Activated naive CD4-positive, alpha-beta T cell treated with anti-CD3 and anti-CD28 coated beads, Interleukin-2, amount 50 U/mL, for 24 hours (primary cell): ENCODE data around the gene SYNE1.
"Not testable (repeated sequence)": the region's sequence is repeated elsewhere in the genome, so short reads cannot be mapped to it uniquely, and the experiment has no call there.

ENCODE experiments used
- H3K27ac Mint-ChIP-seq: one replicate; pipeline ENCODE4 v1.8.0; 2021; ENCODE audit warnings: mild to moderate bottlenecking, mixed read lengths
- H3K27me3 Mint-ChIP-seq: one replicate; pipeline ENCODE4 v1.8.0; 2021; ENCODE audit warnings: mixed read lengths
- H3K36me3 Mint-ChIP-seq: one replicate; pipeline ENCODE4 v1.8.0; 2021; ENCODE audit warnings: mixed read lengths
- H3K4me1 Mint-ChIP-seq: one replicate; pipeline ENCODE4 v1.8.0; 2021; ENCODE audit warnings: mixed read lengths
- H3K4me3 Mint-ChIP-seq: one replicate; pipeline ENCODE4 v1.8.0; 2021; ENCODE audit warnings: mild to moderate bottlenecking, mixed read lengths
- H3K9me3 Mint-ChIP-seq: one replicate; pipeline ENCODE4 v1.8.0; 2021; ENCODE audit warnings: mixed read lengths

The SYNE1 gene

GRCh38 chr6:152329638-152330448, 307.3 kb downstream of the SYNE1 start:
- no peak overlapping the region for H3K27ac Mint-ChIP-seq
- H3K36me3 Mint-ChIP-seq, result no peaks in the 10 kb centered on the region
- H3K27me3 Mint-ChIP-seq, result no peaks in the 10 kb centered on the region
- no peak overlapping the region for H3K4me3 Mint-ChIP-seq
- H3K9me3 Mint-ChIP-seq, result no peaks in the 10 kb centered on the region
- no peaks in the 10 kb centered on the region for H3K4me1 Mint-ChIP-seq

DNA sequence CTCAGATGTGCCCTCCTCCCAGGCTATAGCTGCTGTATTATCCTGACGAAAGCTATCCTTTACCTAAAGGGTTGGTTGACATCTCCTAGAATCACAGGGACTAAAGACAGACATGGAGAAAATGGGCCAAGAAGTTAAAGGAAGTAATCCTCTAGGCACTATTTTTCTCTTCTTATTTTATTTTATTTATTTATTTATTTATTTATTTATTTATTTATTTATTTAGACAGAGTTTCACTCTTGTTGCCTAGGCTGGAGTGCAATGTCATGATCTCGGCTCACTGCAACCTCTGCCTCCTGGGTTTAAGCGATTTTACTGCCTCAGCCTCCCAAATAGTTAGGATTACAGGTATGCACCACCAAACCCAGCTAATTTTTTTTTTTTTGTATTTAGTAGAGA, 309.0 kb downstream of the SYNE1 start:
- H3K27me3 Mint-ChIP-seq, H3K4me1 Mint-ChIP-seq, H3K4me3 Mint-ChIP-seq, H3K9me3 Mint-ChIP-seq, H3K36me3 Mint-ChIP-seq, H3K27ac Mint-ChIP-seq: not testable (repeated sequence)

DNA sequence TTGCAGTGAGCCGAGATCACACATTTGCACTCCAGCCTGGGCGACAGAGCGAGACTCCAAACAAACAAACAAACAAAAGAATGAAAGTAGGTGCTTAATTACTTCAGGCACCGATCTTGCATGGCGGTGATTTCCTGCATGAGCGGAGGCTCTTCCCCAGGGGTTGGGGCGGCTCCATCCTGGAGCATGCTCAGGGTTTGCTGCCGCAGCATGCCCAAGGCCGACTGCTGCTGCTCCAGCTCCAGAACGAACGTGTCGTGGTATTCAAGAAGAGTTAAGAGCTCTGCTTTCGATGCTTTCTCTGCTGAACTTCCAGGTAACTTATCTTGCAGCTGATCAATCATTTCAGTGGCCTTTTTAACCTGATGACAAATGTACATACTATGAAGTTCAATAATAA, 313.8 kb downstream of the SYNE1 start:
- no peaks in the 10 kb centered on the region for H3K9me3 Mint-ChIP-seq
- no peaks in the 10 kb centered on the region for H3K27me3 Mint-ChIP-seq
- H3K4me1 Mint-ChIP-seq, result no peaks in the 10 kb centered on the region
- H3K27ac Mint-ChIP-seq, result no peak overlapping the region
- no peak overlapping the region for H3K4me3 Mint-ChIP-seq
- H3K36me3 Mint-ChIP-seq, result no peaks in the 10 kb centered on the region

GRCh38 chr6:152318278-152318677, 318.9 kb downstream of the SYNE1 start:
- H3K4me1 Mint-ChIP-seq, result no peaks in the 10 kb centered on the region
- no peaks in the 10 kb centered on the region for H3K36me3 Mint-ChIP-seq
- no peak overlapping the region for H3K4me3 Mint-ChIP-seq
- H3K27me3 Mint-ChIP-seq, result no peaks in the 10 kb centered on the region
- H3K27ac Mint-ChIP-seq, result no peak overlapping the region
- H3K9me3 Mint-ChIP-seq, result no peaks in the 10 kb centered on the region

GRCh38 chr6:152316024-152316423, 321.1 kb downstream of the SYNE1 start:
- Mint-ChIP-seq H3K27ac (no peak overlapping the region), H3K27me3 (no peaks in the 10 kb centered on the region), H3K36me3 (no peaks in the 10 kb centered on the region), H3K9me3 (no peaks in the 10 kb centered on the region), H3K4me3 (no peak overlapping the region), H3K4me1 (peaks cover 5% of the 10 kb centered on the region)

DNA sequence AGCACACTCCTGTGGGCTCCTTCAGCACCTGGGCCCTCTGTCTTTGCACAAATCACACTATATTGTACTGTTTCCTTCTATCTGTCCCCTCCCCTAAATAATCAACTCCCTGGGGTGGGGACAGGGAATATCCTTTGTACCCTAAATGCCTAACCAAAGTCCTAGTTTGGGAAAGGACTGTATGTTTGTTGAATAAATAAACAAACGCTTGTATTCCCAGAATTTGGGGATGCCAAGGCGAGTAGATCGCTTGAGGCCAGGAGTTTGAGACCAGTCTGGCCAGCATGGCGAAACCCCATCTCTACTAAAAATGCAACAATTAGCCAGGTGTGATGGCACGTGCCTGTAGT, 322.7 kb downstream of the SYNE1 start:
- H3K4me1 Mint-ChIP-seq, result peaks cover 18% of the 10 kb centered on the region
- H3K27ac Mint-ChIP-seq, result no peak overlapping the region
- no peaks in the 10 kb centered on the region for H3K9me3 Mint-ChIP-seq
- H3K36me3 Mint-ChIP-seq, result no peaks in the 10 kb centered on the region
- H3K4me3 Mint-ChIP-seq, result no peak overlapping the region
- H3K27me3 Mint-ChIP-seq, result no peaks in the 10 kb centered on the region

- Mint-ChIP-seq H3K36me3 (no peaks in the 10 kb centered on the region), H3K4me1 (peaks cover 25% of the 10 kb centered on the region), H3K9me3 (no peaks in the 10 kb centered on the region), H3K27me3 (no peaks in the 10 kb centered on the region), H3K27ac (no peak overlapping the region), H3K4me3 (no peak overlapping the region)
Measured at GRCh38 chr6:152313542-152314482, 323.4 kb downstream of the SYNE1 start.

DNA sequence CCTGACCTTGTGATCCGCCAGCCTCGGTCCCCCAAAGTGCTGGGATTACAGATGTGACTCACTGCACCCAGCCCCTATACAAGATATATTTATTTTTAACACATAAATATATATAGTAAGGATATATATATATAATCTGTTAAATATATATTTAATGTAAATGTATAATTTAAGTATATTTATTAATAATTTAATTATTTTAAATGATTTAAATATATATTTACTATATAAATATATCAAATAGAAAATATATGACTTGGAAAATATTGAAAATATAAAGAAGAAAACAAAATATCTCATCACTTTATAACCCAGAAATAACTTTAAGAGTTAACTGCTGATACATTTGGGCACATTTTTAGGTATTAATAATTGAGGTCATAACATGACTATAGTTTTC, 324.7 kb downstream of the SYNE1 start:
- peaks cover 35% of the 10 kb centered on the region for H3K4me1 Mint-ChIP-seq
- H3K27me3 Mint-ChIP-seq, result no peaks in the 10 kb centered on the region
- no peak overlapping the region for H3K27ac Mint-ChIP-seq
- no peaks in the 10 kb centered on the region for H3K36me3 Mint-ChIP-seq
- no peaks in the 10 kb centered on the region for H3K9me3 Mint-ChIP-seq
- no peak overlapping the region for H3K4me3 Mint-ChIP-seq

DNA sequence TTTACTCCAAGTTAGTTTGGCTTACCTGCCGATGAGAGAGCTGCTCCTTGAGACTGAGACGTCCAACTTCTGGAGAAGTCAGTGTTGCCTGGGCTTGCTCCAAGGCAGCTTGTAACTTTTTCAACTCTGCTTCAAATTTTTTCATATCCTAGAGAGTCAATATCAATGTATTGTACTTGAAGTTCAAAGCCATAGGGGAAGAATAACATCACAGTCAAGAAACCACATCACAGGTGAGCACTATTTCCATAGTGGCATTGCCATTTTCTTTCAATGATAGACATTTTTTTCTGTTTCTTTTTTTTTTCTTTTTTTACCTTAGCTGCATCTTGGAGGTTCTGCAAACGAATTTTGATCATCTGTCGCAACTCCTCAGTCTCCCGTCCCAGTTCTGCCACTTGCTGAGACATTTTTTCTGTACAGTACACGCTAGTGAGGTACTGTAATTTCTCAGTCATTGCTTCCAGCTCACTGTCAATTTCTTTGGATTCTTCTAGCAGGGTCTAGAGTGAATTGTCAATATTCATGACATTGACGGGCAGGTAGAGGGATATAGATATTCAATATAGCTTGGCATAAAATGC, 326.7 kb downstream of the SYNE1 start:
- Mint-ChIP-seq H3K27ac (no peak overlapping the region), H3K27me3 (no peaks in the 10 kb centered on the region), H3K9me3 (no peaks in the 10 kb centered on the region), H3K36me3 (no peaks in the 10 kb centered on the region), H3K4me1 (peaks cover 35% of the 10 kb centered on the region), H3K4me3 (peak overlapping the region; percentile 55)

DNA sequence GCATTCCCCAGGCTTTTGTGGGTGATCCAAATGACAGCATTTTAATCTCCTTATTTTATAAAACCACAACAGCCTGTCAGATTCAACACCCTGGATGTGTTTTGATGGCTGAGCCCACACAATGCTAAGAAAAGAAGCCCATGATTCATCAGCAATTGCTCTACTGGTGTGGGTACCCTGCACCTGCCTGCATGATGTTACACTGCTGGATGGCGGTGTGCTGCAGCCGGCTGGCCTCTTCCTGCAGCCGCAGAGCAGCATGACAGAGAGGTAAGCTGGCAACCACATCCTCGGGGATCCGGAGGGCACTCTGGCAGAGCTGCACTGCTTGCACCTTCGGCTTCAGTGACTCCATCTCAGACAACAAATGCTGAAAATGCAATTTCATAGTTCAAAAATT, 327.5 kb downstream of the SYNE1 start:
- Mint-ChIP-seq H3K9me3 (no peaks in the 10 kb centered on the region), H3K4me1 (peaks cover 35% of the 10 kb centered on the region), H3K27ac (no peak overlapping the region), H3K27me3 (no peaks in the 10 kb centered on the region), H3K36me3 (no peaks in the 10 kb centered on the region), H3K4me3 (no peak overlapping the region)

GRCh38 chr6:152309006-152309405, 328.2 kb downstream of the SYNE1 start:
- Mint-ChIP-seq H3K36me3 (no peaks in the 10 kb centered on the region), H3K4me1 (peaks cover 35% of the 10 kb centered on the region), H3K9me3 (no peaks in the 10 kb centered on the region), H3K27ac (no peak overlapping the region), H3K4me3 (no peak overlapping the region), H3K27me3 (no peaks in the 10 kb centered on the region)

DNA sequence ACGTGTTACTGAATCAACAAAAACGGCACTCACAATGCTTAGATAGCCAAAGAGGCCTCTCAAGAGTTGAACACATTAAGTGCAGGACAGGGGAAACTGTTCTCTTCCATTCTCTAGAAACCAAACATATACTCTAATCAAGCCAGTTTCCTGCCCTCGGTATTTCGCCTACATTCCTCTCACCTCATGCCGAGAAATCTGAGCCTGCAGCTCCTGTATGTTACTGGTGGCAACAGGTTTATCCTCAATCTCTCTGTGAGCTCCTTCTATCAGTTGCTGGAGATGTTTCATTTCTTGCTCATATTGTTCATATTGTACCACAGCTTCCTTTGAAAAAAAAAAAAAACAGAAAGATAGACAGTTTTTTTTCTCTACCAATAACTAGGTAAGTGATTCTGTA, 328.9 kb downstream of the SYNE1 start:
- Mint-ChIP-seq H3K36me3 (no peaks in the 10 kb centered on the region), H3K4me3 (no peak overlapping the region), H3K27ac (no peak overlapping the region), H3K9me3 (no peaks in the 10 kb centered on the region), H3K4me1 (peaks cover 35% of the 10 kb centered on the region), H3K27me3 (no peaks in the 10 kb centered on the region)

DNA sequence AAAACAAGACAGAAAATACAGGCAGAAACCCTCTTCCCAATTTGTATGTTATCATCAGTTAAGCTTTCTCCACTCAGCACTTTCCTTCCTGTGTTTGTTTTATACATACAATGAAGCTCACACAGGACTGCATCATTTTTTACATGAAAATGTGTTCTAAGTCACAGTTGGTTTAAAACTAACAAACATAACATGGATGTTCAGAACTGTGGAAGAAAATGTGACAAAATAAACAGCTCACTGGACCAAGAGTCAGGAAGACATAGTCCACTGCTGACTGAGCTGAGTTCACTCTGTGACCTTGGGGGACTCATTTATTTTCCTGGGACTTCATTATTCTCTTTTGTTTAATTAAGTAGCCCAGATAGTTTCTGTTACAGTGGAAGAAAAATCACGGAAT, 331.5 kb downstream of the SYNE1 start:
- no peaks in the 10 kb centered on the region for H3K27me3 Mint-ChIP-seq
- no peak overlapping the region for H3K27ac Mint-ChIP-seq
- H3K9me3 Mint-ChIP-seq, result no peaks in the 10 kb centered on the region
- peaks cover 42% of the 10 kb centered on the region for H3K4me1 Mint-ChIP-seq
- H3K36me3 Mint-ChIP-seq, result no peaks in the 10 kb centered on the region
- H3K4me3 Mint-ChIP-seq, result no peak overlapping the region

GRCh38 chr6:152301765-152302568, 335.2 kb downstream of the SYNE1 start:
- Mint-ChIP-seq H3K27ac (peak overlapping the region; percentile 97), H3K27me3 (no peaks in the 10 kb centered on the region), H3K9me3 (no peaks in the 10 kb centered on the region), H3K4me3 (peak overlapping the region; percentile 97), H3K4me1 (peaks cover 44% of the 10 kb centered on the region), H3K36me3 (no peaks in the 10 kb centered on the region)

DNA sequence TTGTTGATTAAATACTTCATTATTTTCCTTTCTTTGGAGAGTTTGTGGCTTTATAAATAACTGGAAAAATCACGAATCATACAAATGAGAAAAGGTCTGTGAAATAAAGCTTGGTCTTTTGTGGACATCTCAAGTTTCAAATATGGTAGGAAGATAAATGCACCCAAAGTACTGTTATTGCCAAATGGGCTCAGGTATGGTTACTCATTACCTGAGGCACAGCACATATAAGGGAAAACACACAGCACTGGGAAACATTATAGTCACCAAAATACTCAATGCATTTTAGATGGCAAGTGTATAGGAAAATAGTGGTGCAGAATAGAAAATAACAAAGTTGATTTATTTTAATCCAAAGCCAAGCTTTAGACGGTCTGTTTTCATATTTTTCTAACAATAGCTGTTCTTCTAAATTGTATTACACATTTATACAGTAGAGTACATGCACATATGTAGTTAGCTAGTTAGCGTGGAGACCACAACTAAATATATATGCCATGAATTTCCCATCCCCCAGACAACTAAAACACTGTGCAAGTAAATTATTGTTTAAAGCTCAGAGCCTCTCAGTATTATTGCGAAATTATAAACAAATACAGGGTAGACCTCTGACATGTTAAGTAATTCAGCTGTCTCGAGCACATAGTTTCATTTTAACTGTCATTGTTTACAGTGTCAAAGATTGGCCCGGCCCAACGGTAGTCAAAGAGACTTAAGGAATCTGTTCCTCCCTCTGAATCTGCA, 336.0 kb downstream of the SYNE1 start:
- Mint-ChIP-seq H3K4me1 (peaks cover 50% of the 10 kb centered on the region), H3K4me3 (peak overlapping the region; percentile 97), H3K27ac (peak overlapping the region; percentile 97), H3K9me3 (no peaks in the 10 kb centered on the region), H3K27me3 (no peaks in the 10 kb centered on the region), H3K36me3 (peaks cover under 1% of the 10 kb centered on the region)
